Subcutaneous abdominal adipose tissue (tissue), 5 donors: ENCODE results near the gene AQP12B.

Experiments used
- H3K27ac ChIP-seq: one replicate; pipeline ENCODE4 v1.7.0; 2013; ENCODE audit warnings: low read depth, mild to moderate bottlenecking, inconsistent platforms, low read length, moderate library complexity
- H3K27me3 ChIP-seq, 5 donors: one replicate each; pipeline ENCODE4 v1.7.0; 2013; ENCODE audit warnings: low read length in 5 of 5, inconsistent platforms in 1 of 5; ENCODE audit not compliant: control insufficient read depth in 5 of 5, insufficient read depth in 4 of 5
- H3K36me3 ChIP-seq, 5 donors: one replicate each; pipeline ENCODE4 v1.7.0; 2013; ENCODE audit warnings: low read length in 5 of 5; ENCODE audit not compliant: control insufficient read depth in 5 of 5, insufficient read depth in 5 of 5
- H3K4me1 ChIP-seq, 5 donors: one replicate each; pipeline ENCODE4 v1.7.0; 2013; ENCODE audit warnings: low read length in 5 of 5, mild to moderate bottlenecking in 3 of 5, moderate library complexity in 1 of 5; ENCODE audit not compliant: control insufficient read depth in 5 of 5, insufficient read depth in 5 of 5
- H3K4me3 ChIP-seq, 5 donors: one replicate each; pipeline ENCODE4 v1.7.0; 2013; ENCODE audit warnings: low read length in 5 of 5, low read depth in 1 of 5
- H3K9ac ChIP-seq, 5 donors: one replicate each; pipeline ENCODE4 v1.7.0; 2013; ENCODE audit warnings: low read length in 5 of 5, mild to moderate bottlenecking in 4 of 5, moderate library complexity in 3 of 5
- H3K9me3 ChIP-seq, 5 donors: one replicate each; pipeline ENCODE4 v1.7.0; 2013; ENCODE audit warnings: low read length in 5 of 5; ENCODE audit not compliant: control insufficient read depth in 5 of 5
- donor health status: healthy.
- donor health status: healthy.
- donor health status: healthy.
- donor health status: healthy.
- donor health status: healthy.

AQP12B gene

GRCh38 chr2:240635998-240636547, 46.6 kb downstream of the AQP12B start:
- peaks cover 0 to 22% (median 10%) of the 10 kb centered on the region in 5 donors for H3K27me3 ChIP-seq
- peaks cover 0 to 6% (median 5%) of the 10 kb centered on the region in 5 donors for H3K9me3 ChIP-seq
- no peaks in the 10 kb centered on the region for H3K36me3 ChIP-seq
- H3K4me3 ChIP-seq = no peak overlapping the region
- no peaks in the 10 kb centered on the region for H3K4me1 ChIP-seq
- no peak overlapping the region for H3K9ac ChIP-seq
- no peak overlapping the region for H3K27ac ChIP-seq

- Histone ChIP-seq H3K27ac (no peak overlapping the region), H3K36me3 (no peaks in the 10 kb centered on the region), H3K9me3 (peaks cover 0 to 6% (median 5%) of the 10 kb centered on the region in 5 donors), H3K9ac (no peak overlapping the region), H3K4me3 (no peak overlapping the region), H3K4me1 (no peaks in the 10 kb centered on the region), H3K27me3 (peaks cover 5 to 24% (median 14%) of the 10 kb centered on the region in 5 donors)
These were observed 47.3 kb downstream of the AQP12B start for GRCh38 chr2:240635121-240635997.

- Histone ChIP-seq H3K4me1 (no peaks in the 10 kb centered on the region), H3K4me3 (no peak overlapping the region), H3K9ac (no peak overlapping the region), H3K9me3 (peaks cover 0 to 6% (median 5%) of the 10 kb centered on the region in 5 donors), H3K36me3 (no peaks in the 10 kb centered on the region), H3K27ac (no peak overlapping the region), H3K27me3 (peaks cover 9 to 34% (median 24%) of the 10 kb centered on the region in 5 donors)
These were observed 50.4 kb downstream of the AQP12B start for GRCh38 chr2:240632306-240632721.

DNA sequence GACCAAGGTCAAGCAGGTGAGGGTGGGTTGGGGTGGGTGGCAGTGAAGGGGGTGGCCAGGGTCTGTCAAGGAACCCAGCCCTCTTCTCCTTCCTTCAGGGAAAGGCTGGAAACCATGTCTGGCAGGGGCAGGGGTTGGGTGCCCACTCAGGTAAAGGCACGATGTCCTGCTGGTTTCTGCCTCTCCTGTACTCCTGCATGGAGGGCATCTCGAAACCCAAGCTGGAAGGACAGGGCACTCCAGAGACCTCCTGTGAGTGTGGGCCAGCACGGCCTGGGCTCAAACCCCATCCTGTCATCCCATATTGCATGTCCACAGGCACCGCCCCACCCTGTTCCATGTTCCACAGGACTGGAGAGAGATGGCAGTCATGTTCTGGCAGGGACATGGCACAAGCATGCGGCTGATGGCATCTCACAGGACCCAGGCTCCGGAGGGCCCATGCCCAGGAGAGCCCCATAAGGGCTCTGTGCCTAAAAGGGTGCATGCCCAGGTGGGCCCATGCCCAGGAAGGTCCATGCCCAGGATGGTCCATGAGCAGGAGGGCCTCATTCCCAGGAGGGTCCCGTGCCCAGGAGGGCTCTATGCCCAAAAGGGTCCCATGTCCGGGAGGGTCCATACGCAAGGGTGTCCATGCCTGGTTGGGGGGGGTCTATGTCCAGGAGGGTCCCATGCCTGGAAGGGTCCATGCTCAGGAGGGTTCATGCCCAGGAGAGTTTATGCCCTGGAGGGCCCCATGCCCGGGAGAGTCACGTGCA, 51.0 kb downstream of the AQP12B start:
- no peak overlapping the region for H3K4me3 ChIP-seq
- no peak overlapping the region for H3K27ac ChIP-seq
- H3K4me1 ChIP-seq = peaks cover 0 to 5% (median 0%) of the 10 kb centered on the region in 5 donors
- H3K27me3 ChIP-seq = peaks cover 9 to 35% (median 22%) of the 10 kb centered on the region in 5 donors
- H3K9ac ChIP-seq = no peak overlapping the region
- H3K9me3 ChIP-seq = peaks cover 0 to 6% (median 5%) of the 10 kb centered on the region in 5 donors
- H3K36me3 ChIP-seq = no peaks in the 10 kb centered on the region

DNA sequence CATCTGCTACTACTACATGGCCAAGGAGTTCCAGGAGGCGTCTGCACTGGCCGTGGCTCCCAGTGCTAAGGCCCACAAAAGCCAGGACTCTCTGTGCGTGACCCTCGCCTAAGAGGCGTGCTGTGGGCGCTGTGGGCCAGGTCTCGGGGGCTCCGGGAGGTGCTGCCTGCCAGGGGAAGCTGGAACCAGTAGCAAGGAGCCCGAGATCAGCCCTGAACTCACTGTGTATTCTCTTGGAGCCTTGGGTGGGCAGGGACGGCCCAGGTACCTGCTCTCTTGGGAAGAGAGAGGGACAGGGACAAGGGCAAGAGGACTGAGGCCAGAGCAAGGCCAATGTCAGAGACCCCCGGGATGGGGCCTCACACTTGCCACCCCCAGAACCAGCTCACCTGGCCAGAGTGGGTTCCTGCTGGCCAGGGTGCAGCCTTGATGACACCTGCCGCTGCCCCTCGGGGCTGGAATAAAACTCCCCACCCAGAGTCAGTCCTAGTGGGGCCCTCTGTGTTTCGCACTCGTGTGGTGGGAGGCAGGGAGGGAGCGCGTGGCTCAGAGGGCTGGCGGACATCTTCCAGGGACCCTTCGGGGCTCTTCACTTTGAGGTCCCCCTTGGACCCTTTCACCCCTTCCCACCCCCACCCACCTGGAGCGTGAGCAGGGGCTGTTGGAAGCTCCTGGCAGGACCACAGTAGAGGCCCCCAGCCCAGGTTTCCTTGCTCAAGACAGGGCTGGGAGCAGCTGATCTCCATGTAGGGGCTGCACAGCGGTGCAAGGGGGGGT, 51.7 kb downstream of the AQP12B start:
- Histone ChIP-seq H3K27ac (no peak overlapping the region), H3K27me3 (peaks cover 9 to 35% (median 22%) of the 10 kb centered on the region in 5 donors), H3K4me3 (no peak overlapping the region), H3K9me3 (peaks cover 0 to 6% (median 5%) of the 10 kb centered on the region in 5 donors), H3K36me3 (no peaks in the 10 kb centered on the region), H3K9ac (no peak overlapping the region), H3K4me1 (peaks cover 0 to 8% (median 0%) of the 10 kb centered on the region in 5 donors)

GRCh38 chr2:240629968-240630770, 52.5 kb downstream of the AQP12B start:
- peaks cover 0 to 6% (median 5%) of the 10 kb centered on the region in 5 donors for H3K9me3 ChIP-seq
- peaks cover 9 to 27% (median 20%) of the 10 kb centered on the region in 5 donors for H3K27me3 ChIP-seq
- H3K9ac ChIP-seq = no peak overlapping the region
- H3K36me3 ChIP-seq = no peaks in the 10 kb centered on the region
- H3K27ac ChIP-seq = no peak overlapping the region
- no peak overlapping the region for H3K4me3 ChIP-seq
- H3K4me1 ChIP-seq = peaks cover 0 to 11% (median 1%) of the 10 kb centered on the region in 5 donors

- Histone ChIP-seq H3K4me1 (peaks cover 0 to 17% (median 6%) of the 10 kb centered on the region in 5 donors), H3K27ac (no peak overlapping the region), H3K9me3 (peaks cover 0 to 6% (median 5%) of the 10 kb centered on the region in 5 donors), H3K27me3 (peaks cover 9 to 28% (median 20%) of the 10 kb centered on the region in 5 donors), H3K4me3 (no peak overlapping the region), H3K36me3 (no peaks in the 10 kb centered on the region), H3K9ac (no peak overlapping the region)
These were observed 53.1 kb downstream of the AQP12B start for GRCh38 chr2:240629619-240629967.

DNA sequence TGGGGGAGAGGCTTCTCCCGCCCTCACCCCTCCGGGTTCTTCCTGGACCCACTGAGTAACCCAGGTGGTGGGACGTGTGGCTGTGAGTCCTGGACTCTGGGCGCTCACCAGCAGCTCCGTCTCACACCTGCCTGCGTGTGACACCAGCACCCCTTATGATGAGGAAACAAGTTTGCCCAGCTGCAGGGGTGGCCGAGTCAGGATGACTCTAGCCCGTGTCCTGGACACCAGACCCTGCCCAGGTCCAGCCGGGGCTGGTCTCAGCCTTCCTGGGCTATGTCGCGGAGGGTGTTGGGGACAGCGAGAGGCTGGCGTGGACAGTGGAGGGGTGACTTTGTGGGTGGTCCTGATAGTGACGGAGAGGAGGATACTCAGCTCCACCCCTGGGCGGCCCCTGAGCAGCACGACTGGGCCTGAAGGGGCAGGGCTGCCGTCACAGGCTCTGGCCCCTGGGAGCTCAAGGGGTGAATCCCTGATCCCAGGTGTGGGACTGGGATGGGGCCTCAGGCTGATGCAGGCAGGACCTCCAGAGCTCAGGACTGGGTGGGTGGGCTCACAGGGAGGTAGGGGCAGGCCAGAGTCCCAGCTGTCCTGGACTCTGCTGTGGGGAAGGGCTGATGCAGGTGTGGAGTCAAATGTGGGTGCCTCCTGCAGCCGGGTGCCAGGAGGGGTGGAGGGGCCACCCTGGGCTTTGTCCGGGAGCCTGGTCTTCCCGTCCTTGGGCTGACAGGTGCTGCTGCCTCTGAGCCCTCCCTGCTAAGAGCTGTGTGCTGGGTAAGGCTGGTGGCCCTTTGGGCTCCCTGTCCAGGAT, 53.7 kb downstream of the AQP12B start:
- peaks cover 9 to 28% (median 20%) of the 10 kb centered on the region in 5 donors for H3K27me3 ChIP-seq
- peaks cover 0 to 21% (median 6%) of the 10 kb centered on the region in 5 donors for H3K4me1 ChIP-seq
- H3K9ac ChIP-seq = no peak overlapping the region
- H3K27ac ChIP-seq = no peak overlapping the region
- no peak overlapping the region for H3K4me3 ChIP-seq
- peaks cover 0 to 5% (median 4%) of the 10 kb centered on the region in 5 donors for H3K9me3 ChIP-seq
- no peaks in the 10 kb centered on the region for H3K36me3 ChIP-seq
